NCI-H345 treated with DMSO at 0.1 percent for 48 hours (cell line): ENCODE results near the gene WDR44.
"Not testable (repeated sequence)": the region's sequence is repeated elsewhere in the genome, so short reads cannot be mapped to it uniquely, and the experiment has no call there.

Experiments used
- DNase-seq: peaks from one replicate; lab custom pipeline; 2025; ENCODE audit not compliant: unreplicated experiment; lab: John Stamatoyannopoulos, UW

The WDR44 gene, protein sequence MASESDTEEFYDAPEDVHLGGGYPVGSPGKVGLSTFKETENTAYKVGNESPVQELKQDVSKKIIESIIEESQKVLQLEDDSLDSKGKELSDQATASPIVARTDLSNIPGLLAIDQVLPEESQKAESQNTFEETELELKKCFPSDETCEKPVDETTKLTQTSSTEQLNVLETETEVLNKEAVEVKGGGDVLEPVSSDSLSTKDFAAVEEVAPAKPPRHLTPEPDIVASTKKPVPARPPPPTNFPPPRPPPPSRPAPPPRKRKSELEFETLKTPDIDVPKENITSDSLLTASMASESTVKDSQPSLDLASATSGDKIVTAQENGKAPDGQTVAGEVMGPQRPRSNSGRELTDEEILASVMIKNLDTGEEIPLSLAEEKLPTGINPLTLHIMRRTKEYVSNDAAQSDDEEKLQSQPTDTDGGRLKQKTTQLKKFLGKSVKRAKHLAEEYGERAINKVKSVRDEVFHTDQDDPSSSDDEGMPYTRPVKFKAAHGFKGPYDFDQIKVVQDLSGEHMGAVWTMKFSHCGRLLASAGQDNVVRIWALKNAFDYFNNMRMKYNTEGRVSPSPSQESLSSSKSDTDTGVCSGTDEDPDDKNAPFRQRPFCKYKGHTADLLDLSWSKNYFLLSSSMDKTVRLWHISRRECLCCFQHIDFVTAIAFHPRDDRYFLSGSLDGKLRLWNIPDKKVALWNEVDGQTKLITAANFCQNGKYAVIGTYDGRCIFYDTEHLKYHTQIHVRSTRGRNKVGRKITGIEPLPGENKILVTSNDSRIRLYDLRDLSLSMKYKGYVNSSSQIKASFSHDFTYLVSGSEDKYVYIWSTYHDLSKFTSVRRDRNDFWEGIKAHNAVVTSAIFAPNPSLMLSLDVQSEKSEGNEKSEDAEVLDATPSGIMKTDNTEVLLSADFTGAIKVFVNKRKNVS

DNA sequence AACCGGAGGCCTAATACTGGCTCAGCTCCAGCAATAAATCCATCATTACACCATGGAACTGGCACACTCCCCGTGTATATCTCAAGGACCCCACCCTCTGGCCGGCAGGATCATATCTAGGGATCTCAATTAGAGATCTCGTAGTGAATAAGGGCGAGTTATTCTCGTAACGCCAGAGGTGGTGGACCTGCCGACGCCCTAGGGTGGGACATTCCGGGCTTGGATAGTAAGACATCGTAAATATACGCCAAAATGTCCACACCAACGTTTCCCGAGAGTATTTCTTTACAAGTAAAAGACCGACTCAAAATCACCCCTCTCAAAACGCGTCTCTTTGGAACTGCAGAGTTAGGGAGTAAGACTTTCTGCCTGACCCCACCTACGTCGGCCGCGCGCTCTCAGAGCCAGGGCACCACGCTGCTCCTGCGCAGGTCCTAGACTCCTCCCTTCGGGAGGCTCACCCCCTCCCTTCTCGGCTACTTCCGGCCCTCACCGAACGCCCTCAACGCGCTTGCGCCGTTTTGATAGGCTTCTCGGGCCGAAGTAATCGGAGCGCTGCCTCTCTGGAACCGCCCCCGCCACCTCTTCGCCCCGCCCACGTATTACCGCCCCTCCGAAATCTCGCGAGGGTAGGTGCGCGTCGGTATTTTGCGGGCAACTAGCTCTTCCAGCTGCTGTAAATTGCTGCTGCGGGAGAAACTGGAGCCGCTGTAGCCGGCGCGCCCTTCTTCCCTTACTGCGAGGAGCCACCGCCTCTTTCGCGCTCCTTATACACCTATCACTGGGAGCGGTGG lies at the start of gene WDR44:
Gene WDR44 (plus strand): TSS at position 643 of the 794 bp plus-strand sequence. CDS start 398 bp downstream, outside the sequence.
- peak; percentile 83 for DNase-seq

DNA sequence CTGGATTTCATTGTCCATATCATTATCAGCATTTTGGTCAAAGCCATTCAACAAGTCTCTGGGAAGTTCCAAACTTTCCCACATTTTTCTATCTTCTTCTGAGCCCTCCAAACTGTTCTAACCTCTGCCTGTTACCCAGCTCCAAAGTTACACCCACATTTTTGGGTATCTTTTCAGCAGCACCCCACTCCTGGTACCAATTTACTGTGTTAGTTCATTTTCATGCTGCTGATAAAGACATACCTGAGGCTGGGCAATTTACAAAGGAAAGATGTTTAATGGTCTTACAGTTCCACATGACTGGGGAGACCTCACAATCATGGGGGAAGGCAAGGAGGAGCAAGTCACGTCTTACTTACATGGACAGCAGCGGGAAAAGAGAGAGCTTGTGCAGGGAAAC lies 40.1 kb upstream of the WDR44 start:
- not testable (repeated sequence) for DNase-seq

GRCh38 chrX:118315529-118315928 lies 30.4 kb upstream of the WDR44 start:
- DNase-seq = no peak

DNA sequence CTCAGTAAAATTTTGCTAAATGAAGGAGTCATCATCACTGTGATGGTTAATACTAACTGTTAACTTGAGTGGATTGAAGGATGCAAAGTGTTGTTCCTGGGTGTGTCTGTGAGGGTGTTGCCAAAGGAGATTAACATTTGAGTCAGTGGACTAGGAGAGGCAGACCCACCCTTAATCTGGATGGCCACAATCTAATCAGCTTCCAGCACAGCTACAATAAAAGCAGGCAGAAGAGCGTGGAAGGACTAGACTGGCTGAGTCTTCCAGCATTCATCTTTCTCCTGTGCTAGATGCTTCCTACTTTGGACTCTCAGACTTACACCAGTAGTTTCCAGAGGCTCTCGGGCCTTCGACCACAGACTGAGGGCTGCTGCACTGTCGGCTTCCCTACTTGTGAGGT lies 21.3 kb upstream of the WDR44 start:
- no peak for DNase-seq

GRCh38 chrX:118325453-118325852 lies 20.5 kb upstream of the WDR44 start:
- DNase-seq = no peak

GRCh38 chrX:118329175-118329574 lies 16.7 kb upstream of the WDR44 start:
- DNase-seq = no peak

GRCh38 chrX:118337687-118338086 lies 8.2 kb upstream of the WDR44 start:
- no peak for DNase-seq

GRCh38 chrX:118338930-118339329 lies 7.0 kb upstream of the WDR44 start:
- no peak for DNase-seq

- DNase-seq = no peak
These were observed 852 bp upstream of the WDR44 start for GRCh38 chrX:118345045-118345463.

DNA sequence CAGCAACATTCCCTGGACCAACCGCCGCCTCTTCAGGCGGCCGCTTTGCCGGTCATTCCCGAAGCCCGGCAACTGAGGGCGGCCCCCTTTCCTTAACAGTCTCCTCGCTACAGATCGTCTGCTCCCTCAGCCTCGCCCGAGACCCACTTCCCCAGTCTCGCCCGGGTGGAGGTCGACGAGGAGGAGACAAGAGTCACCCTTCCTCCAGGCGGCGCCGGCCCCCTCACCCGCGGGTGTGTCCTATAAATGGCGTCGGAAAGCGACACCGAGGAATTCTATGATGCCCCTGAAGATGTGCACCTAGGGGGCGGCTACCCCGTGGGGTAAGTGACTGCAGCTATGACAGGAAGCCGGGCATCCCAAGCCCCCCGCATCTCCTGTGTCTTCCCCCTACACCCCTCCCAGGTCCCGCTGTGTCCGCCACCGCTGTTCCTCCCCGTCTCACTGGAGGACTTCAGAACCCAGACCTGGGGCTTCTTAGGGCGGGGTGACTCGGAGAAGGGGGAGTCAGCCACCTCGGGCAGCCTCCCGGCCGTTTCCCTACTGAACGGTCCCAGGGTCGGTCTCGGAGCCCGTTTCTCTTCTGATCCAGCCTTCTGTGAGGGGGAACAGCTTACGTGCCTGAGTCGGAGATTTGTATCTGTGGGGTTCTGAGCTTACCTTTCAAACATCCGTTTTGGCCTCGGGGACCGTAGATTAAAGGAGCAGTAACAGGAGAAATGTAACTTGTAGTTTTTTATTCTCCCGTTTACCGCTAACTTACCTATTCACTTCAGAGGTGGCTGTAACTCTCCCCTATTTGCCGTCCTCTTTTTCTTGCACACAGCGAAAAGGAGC lies 570 bp downstream of the WDR44 start:
- DNase-seq = no peak

- DNase-seq = no peak
These were observed 1.2 kb downstream of the WDR44 start for GRCh38 chrX:118347131-118347530.

DNA sequence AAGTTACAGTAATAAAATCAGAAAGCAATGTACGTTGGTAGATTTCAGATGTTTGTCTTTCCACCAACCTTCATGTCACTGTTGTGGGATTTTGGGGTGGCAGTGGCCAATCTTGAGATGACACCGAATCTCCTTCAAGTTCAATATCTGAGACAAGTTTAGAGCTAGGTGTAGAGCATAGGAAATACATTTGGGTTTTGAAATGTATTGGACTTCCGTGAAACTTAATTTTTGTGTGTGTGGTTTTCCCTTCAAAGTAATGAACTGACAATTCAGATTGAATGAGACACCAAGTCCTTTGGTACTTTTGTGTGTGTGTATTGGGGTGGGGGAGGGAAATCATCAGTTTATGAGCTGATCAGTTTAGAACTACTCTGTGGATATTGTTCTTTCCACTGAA lies 1.8 kb downstream of the WDR44 start:
- no peak for DNase-seq

GRCh38 chrX:118348186-118348810 lies 2.4 kb downstream of the WDR44 start:
- DNase-seq = no peak

DNA sequence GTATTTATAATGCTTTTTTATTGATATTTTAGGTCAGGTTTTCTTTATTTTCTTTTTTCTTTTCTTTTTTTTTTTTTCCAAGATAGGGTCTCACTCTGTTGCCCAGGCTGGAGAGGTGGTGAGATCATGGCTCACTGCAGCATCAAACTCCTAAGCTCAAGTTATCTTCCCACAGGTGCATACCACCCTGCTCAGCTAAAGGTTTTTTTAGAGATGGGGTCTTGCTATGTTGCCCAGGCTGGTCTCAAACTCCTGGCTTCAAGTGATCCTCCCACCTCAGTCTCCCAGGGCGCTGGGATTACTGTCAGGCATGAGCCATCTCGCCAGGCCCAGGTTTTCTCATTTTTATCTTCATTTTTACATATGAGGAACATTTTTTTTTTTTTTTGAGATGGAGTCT lies 3.3 kb downstream of the WDR44 start:
- no peak for DNase-seq

DNA sequence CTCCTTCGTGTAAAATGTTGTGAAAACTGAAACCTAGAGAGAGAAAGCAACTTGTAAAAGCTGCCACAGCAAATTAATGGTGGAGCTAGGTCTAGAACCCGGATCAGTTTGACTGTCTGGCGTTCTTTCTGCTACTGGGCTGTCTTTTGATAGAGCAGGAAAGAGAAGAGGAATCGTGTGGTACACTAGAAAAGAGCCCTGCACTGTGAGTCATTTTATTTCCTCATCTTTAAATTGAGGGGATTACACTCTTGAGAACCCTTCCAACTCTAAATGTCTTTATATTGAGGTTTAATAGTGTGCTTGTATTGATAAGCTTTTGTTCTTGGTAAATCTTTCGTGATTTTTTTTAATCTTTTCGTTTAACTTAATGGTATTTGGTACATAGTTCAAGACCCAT lies 4.3 kb downstream of the WDR44 start:
- no peak for DNase-seq

DNA sequence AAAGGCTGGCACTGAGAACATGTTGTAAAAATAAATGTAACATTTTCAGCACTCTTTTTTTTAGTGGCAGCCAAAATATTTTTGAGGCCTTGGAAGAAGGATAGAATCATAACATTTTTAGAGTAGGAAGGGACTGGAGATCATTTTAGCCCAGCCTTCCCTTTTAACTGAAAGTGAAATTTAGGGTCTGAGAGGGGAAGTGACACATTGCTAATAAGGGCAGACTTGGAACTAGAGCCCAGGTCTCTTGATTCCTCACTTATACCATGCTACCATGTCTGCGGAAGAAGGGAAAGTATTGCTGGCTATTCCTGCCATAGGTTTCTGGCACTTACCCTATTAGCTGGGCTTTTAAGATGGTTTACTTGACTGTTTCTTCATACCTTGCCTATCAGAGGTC lies 4.8 kb downstream of the WDR44 start:
- DNase-seq = no peak

DNA sequence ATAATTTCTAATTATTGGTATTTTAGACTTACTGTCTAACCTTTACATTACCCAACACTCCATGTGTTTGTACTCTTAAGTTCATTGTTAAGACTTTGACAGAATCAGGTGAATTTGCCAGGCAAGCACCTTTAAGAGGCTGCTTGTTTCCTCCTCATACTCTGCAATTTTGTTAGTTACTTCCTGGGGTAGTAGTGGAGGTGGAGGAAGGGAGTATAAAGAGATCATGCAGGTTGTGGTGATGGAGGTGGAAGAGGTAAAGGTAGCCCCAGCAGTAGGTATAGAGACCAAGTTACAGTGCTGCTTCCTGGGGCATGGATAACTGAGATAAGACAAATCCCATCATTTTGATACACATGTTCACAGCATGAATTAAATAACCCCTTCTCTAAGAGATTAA lies 6.7 kb downstream of the WDR44 start:
- DNase-seq = no peak

- no peak for DNase-seq
These were observed 7.4 kb downstream of the WDR44 start for GRCh38 chrX:118353081-118353850.
